Smooth muscle cell (in vitro differentiated cells): ENCODE results near the gene HLA-E. TPM values are rescaled to one million over a fixed set of nuclear protein-coding genes. Genes with fewer than 3 reads are reported as not detected.
A peak's percentile ranks its signal among the peaks of the same experiment; 100 is the strongest.
"Not testable (repeated sequence)": the region's sequence is repeated elsewhere in the genome, so short reads cannot be mapped to it uniquely, and the experiment has no call there.

Source experiments
- DNase-seq: peaks from one replicate; lab custom pipeline; 2025; ENCODE audit not compliant: unreplicated experiment; lab: John Stamatoyannopoulos, UW
- H2AFZ ChIP-seq: fragments of 200-600 bp; sonication (generic); 2 replicates; pipeline ENCODE4 v1.6.0; 2016; ENCODE audit warnings: antibody characterized with exemption, low read depth, mild to moderate bottlenecking
- H3F3A ChIP-seq: fragments of 200-600 bp; sonication (generic); 2 replicates; pipeline ENCODE4 v1.6.0; 2017; ENCODE audit warnings: antibody characterized with exemption, low read depth
- H3K27ac ChIP-seq: fragments of 200-600 bp; sonication (generic); 2 replicates; pipeline ENCODE4 v1.5.1; 2016; ENCODE audit warnings: low read depth, mild to moderate bottlenecking
- H3K27me3 ChIP-seq: fragments of 200-600 bp; sonication (generic); 2 replicates; pipeline ENCODE4 v1.6.1; 2016; ENCODE audit warnings: low read depth, mild to moderate bottlenecking
- H3K36me3 ChIP-seq: fragments of 200-600 bp; sonication (generic); 2 replicates; pipeline ENCODE4 v1.5.1; 2016; ENCODE audit warnings: low read depth
- H3K4me1 ChIP-seq: fragments of 200-600 bp; sonication (generic); 2 replicates; pipeline ENCODE4 v1.5.1; 2016; ENCODE audit warnings: low read depth
- H3K4me2 ChIP-seq: fragments of 200-600 bp; sonication (generic); 2 replicates; pipeline ENCODE4 v1.6.0; 2016; ENCODE audit warnings: mild to moderate bottlenecking
- H3K4me3 ChIP-seq: fragments of 200-600 bp; sonication (generic); 2 replicates; pipeline ENCODE4 v1.5.1; 2016; ENCODE audit warnings: mild to moderate bottlenecking
- H3K79me2 ChIP-seq: fragments of 200-600 bp; sonication (generic); 2 replicates; pipeline ENCODE4 v1.6.0; 2016; ENCODE audit warnings: low read depth, mild to moderate bottlenecking
- H3K9ac ChIP-seq: fragments of 200-600 bp; sonication (generic); 2 replicates; pipeline ENCODE4 v1.6.0; 2016; ENCODE audit warnings: low read depth
- H3K9me3 ChIP-seq: fragments of 200-600 bp; sonication (generic); replicated peaks from 2 replicates; pipeline ENCODE4 v1.5.1; 2016; ENCODE audit warnings: low read depth
- H4K20me1 ChIP-seq: fragments of 200-600 bp; sonication (generic); 2 replicates; pipeline ENCODE4 v1.6.0; 2016; ENCODE audit warnings: low read depth
- CTCF ChIP-seq: fragments of 200-600 bp; sonication (generic); IDR thresholded peaks from 2 replicates; pipeline ENCODE4 v1.5.1; 2017; ENCODE audit warnings: borderline replicate concordance, mild to moderate bottlenecking, antibody characterized with exemption; ENCODE audit not compliant: insufficient read depth, poor library complexity, severe bottlenecking
- WGBS: methylation state at CpG from one replicate; pipeline ENCODE4 v1.1.7; 2016; ENCODE audit warnings: low lambda C conversion rate; 5-methylcytosine and 5-hydroxymethylcytosine counted together
- polyA plus RNA-seq: library from polyadenylated mRNA; unstranded; fragments of >200 nt; fragmentation: Nextera tagmentation; extraction: Ambion mirVana; gene quantifications from 2 replicates; pipeline ENCODE4 v1.2.1, GENCODE V29; 2016
- total RNA-seq: library from RNA; depleted of rRNA; stranded (reverse); fragments of >200 nt; gene quantifications from 2 replicates; pipeline ENCODE4 v1.2.3, GENCODE V29; 2014

HLA-E gene
- total and polyA plus RNA-seq, 2 experiments from 2014 or later: 104 to 126 TPM

DNA sequence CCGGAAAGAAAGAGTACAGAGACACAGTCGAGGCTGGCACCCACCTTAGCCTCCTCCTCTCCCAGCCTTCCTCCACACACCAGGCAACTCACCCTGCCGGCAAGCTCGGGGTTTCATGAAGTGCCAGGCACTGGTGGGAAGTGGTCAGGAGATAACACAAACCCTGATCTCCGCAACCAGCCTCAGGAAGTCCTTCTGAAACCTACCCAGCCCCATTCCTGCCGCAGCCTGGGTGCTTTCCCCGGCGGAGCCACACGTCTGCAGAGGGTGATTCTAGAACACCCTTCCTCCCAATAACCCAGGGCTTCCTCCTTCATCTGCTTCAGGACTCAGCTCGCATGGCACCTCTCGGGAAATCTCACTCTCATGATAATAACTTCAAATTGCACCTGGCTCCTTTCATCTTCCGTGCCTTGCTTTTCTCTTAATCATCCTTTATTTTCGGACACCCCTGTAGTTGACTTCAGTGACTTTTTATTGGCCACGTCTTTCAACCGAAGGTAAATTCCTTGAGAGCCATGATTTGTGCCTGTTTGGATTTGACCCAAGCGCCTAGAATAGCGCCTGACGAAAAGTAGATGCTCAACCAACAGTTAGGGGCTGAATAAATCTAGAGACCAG, 8.7 kb upstream of the HLA-E start:
- Histone ChIP-seq H3K9me3 (no peaks in the 10 kb centered on the region), H3K4me3 (no peak overlapping the region), H4K20me1 (no peaks in the 10 kb centered on the region), H3F3A (no peaks in the 10 kb centered on the region), H3K27ac (no peak overlapping the region), H2AFZ (no peak overlapping the region), H3K27me3 (peaks cover 54% of the 10 kb centered on the region), H3K4me2 (no peak overlapping the region), H3K36me3 (no peaks in the 10 kb centered on the region), H3K79me2 (no peaks in the 10 kb centered on the region), H3K9ac (no peak overlapping the region), H3K4me1 (no peaks in the 10 kb centered on the region)
- WGBS: 30% methylated on average over 18 of the region's 18 CpGs
- TF ChIP-seq CTCF: no peak
- DNase-seq: no peak

- Histone ChIP-seq H3K9ac (no peak overlapping the region), H2AFZ (no peak overlapping the region), H3K4me3 (no peak overlapping the region), H3K79me2 (no peaks in the 10 kb centered on the region), H3K27ac (no peak overlapping the region), H3K9me3 (no peaks in the 10 kb centered on the region), H3F3A (no peaks in the 10 kb centered on the region), H3K27me3 (peaks cover 54% of the 10 kb centered on the region), H3K4me1 (no peaks in the 10 kb centered on the region), H3K36me3 (no peaks in the 10 kb centered on the region), H3K4me2 (peak overlapping the region; percentile 78), H4K20me1 (no peaks in the 10 kb centered on the region)
- TF ChIP-seq CTCF: no peak
- DNase-seq: no peak
- WGBS: 15% methylated on average over 32 of the region's 33 CpGs
Measured at GRCh38 chr6:30481211-30481964, 7.9 kb upstream of the HLA-E start.

DNA sequence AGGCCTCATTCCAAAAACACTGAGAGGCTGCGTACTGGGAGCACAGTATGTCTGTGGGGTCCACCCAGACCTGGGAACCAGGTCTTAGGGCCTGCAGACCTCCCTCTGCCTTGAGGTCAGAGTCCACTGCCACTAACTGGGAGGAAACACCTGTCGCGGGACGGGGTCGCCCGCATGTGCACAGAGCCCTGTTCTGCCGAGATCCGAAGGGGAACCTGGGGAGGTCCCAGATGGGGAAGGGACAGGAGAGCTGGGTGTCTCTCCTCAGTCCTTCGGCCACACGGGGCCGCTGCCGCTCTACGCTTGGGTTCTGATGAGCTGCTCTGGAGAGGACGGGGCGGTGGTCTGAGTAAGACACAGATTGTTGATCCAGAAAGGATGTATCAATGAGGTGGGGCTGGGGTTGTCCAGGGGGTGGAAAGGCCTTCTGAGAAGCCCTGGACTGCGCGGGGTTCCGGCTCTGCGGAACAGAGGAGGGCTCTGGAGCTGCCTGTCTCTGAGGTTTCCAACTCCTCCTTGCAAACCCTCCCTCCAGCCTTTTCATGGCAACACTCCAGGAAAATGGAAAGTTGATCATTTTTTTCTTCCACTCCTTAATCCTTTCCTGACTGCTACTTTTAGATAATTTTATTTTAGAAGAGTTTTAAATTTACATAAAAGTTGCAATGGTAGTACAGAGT, 7.2 kb upstream of the HLA-E start:
- H3K9me3 ChIP-seq, H4K20me1 ChIP-seq, H3K27ac ChIP-seq, H3K9ac ChIP-seq, H3F3A ChIP-seq, H3K79me2 ChIP-seq, H3K4me1 ChIP-seq, H3K36me3 ChIP-seq: not testable (repeated sequence)
- H3K27me3 ChIP-seq: peaks cover 54% of the 10 kb centered on the region
- peak; percentile 40 for DNase-seq
- H3K4me2 ChIP-seq: peak overlapping the region; percentile 78
- WGBS: 5% methylated on average over 19 of the region's 19 CpGs
- TF ChIP-seq CTCF: peak; percentile 88
- peak overlapping the region; percentile 29 for H3K4me3 ChIP-seq
- H2AFZ ChIP-seq: peak overlapping the region; percentile 59
